IMR-90 (cell line): ENCODE measurements around the gene BRD8.

Source experiments
- CEBPB ChIP-seq: IDR thresholded peaks from 2 replicates; pipeline ENCODE4 v1.6.1; 2012; ENCODE audit warnings: low read depth, low read length, improper control_type of control experiment
- CTCF ChIP-seq: conservative IDR thresholded peaks from 2 replicates; pipeline ENCODE4 v1.5.1; 2012; ENCODE audit warnings: mild to moderate bottlenecking, low read depth, low read length, improper control_type of control experiment
- ELK1 ChIP-seq: fragments of 150-350 bp; IDR thresholded peaks from 2 replicates; pipeline ENCODE4 v1.6.1; 2016; ENCODE audit warnings: low read depth, mild to moderate bottlenecking, low read length, moderate library complexity, borderline replicate concordance
- MAFK ChIP-seq: IDR thresholded peaks from 2 replicates; pipeline ENCODE4 v1.6.1; 2012; ENCODE audit warnings: low read depth, low read length, improper control_type of control experiment
- POLR2A ChIP-seq: IDR thresholded peaks from 2 replicates; pipeline ENCODE4 v1.6.1; 2012; ENCODE audit warnings: mild to moderate bottlenecking, low read depth, low read length
- SMC3 ChIP-seq: fragments of 150-350 bp; IDR thresholded peaks from 2 replicates; pipeline ENCODE4 v1.6.1; 2016; ENCODE audit warnings: low read depth, mild to moderate bottlenecking, antibody characterized with exemption, low read length, moderate library complexity

- no peak for TF ChIP-seq POLR2A
- no peak for TF ChIP-seq CTCF
- TF ChIP-seq SMC3: no peak
- no peak for TF ChIP-seq MAFK
- no peak for TF ChIP-seq ELK1
- no peak for TF ChIP-seq CEBPB
Observed at GRCh38 chr5:138129347-138129746, 49.1 kb downstream of the BRD8 start.
